GM18907 (cell line): ENCODE data around the gene ZAR1.

ENCODE experiments used
- ATAC-seq: cut with Tn5 transposase; IDR thresholded peaks from one replicate; pipeline ENCODE4 v1.9.1; 2021; ENCODE audit warnings: mild to moderate bottlenecking, moderate library complexity; ENCODE audit not compliant: unreplicated experiment

Gene ZAR1

DNA sequence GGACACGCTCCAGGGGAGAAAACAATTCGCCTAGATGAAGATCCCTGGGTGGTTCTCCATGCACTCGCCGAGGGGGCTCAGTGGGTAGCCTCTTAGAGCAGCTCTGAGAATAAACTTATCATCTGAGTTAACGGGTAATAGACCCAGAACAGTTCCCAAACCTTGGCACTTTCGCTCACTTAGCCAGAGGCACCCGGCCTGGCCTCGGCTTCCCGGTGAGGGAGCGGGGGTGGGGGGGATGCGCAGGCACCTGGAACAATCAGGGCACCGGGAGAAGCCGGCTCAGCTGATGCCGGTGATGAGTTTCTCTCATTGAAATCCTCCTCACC lies 405 bp upstream of the ZAR1 start:
- ATAC-seq, result no peak

- ATAC-seq, result no peak
Observed at GRCh38 chr4:48490680-48491513, 845 bp downstream of the ZAR1 start.

DNA sequence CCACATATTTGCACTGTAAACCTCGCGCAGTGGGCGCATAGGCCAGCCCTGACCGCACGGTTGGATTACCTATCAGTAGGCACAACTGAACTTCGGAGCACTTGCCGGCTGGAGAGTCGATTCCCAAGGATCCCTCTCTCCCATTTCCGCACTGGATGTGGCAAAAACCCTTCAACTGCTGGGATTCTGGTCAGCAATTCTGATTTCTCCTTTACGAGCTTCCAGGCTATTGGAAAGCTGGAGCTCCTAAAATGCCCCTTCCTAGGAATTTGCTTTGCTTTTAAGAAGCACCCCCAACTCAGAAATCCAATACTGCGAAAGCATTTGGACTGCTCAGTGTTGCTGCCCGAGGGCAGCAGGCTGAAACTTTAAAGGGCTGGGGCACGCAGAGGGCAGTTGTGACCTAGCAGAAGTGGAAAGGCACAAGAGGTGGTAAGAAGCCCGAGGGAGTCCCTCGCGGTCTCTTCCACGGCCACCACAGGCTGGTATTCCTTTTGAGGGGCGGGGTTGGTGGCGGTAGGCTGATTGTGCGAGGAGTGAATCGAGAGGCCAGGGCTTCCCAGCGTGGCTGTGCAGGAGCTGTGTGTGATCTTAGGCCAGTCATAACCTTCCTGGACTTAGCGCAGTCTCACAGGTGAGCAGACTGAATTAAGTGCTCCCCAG lies 1.6 kb downstream of the ZAR1 start:
- no peak for ATAC-seq

GRCh38 chr4:48493452-48494100 lies 3.5 kb downstream of the ZAR1 start:
- no peak for ATAC-seq

- no peak for ATAC-seq
Observed at GRCh38 chr4:48495941-48496340, 5.9 kb downstream of the ZAR1 start.

- ATAC-seq, result no peak
Observed at GRCh38 chr4:48498895-48499294, 8.8 kb downstream of the ZAR1 start.

DNA sequence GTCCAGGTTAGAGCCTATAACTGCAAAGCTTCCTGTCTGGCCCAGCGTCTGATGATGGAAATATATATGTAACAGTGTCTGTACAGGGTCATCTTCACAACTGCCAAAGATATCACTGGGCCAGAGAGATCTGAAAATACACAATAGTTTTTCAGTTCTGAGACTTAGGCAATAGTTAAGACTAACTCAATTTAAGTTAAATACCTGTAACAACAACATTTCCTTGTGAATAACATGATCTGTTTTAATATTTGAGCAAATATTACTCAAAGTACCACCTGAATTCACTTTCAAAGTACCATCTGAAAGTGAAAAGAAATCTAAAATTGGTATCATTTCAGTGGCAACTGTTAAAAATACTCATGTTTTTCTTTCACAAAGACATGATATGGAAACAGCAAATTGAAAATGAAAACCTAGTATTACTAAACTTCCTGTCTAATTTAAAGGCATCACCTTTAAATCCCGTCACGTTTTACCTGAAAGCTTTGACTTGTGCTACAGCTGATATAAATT lies 9.6 kb downstream of the ZAR1 start:
- ATAC-seq, result peak; percentile 80

DNA sequence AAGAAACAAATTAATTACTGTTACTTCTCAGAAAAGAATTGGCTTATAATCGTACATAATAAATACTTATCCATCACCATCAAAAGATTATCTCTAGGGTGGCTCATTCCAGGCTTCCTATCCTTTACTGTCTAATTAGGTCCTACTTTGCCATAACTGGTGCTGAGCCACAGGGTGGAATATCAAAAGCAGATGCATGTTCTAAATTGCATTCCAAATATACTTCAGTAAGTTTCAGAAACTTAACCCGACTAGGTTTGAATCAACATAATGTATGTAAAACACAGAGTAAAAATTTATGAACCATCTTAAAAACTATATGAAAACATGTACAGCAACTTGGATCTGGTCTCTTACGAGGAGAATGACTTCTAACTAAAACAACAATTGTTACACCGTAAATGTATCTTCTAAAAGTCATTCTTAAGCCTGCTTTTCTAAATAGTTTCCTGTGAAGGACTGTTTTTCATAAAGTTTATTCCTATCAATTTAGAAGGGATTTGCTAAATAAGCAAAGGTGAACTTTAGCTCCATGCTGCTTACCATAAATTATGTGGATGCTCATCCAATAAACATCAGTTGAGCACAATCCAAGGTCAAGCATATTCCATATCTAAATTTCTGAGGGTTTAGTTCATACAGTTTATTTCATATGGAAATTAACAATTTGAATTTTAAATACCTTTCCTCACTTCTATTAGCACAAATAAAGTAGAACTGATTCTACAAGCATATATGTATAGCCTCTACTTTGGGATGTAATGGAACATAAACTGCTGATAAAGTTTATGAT lies 13.4 kb downstream of the ZAR1 start:
- no peak for ATAC-seq

DNA sequence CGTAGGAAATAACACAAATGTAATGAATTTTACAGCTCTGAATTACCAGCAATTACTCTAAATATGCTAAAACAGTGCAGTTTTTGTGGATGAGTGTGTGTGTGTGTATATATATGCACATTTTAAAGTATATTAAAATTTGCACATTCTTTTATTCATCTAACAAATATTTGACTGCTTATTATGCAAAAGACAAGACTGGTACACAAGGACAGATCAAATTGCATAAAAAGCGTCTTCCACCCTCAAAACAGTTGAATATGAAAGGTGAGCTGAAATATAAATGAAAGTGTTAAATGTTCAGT lies 13.9 kb downstream of the ZAR1 start:
- no peak for ATAC-seq

DNA sequence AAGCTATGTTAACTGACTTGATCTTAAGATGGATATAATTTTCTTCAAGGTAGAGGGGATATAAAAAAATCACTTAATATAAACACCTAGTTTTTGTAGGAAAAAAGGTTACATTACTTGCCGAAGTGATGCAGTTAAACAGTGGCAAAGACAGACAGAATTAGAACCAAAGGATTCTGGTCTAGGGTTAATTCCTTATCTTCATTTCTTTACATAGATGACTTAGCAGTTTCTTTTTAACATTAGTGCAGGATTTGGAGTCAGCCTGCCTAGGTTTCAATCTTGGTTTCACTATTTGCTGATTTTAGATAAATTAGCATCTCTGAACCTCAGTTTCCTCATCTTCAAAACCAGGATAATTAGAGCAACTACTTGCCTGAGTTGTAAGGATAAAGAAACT lies 14.3 kb downstream of the ZAR1 start:
- no peak for ATAC-seq

DNA sequence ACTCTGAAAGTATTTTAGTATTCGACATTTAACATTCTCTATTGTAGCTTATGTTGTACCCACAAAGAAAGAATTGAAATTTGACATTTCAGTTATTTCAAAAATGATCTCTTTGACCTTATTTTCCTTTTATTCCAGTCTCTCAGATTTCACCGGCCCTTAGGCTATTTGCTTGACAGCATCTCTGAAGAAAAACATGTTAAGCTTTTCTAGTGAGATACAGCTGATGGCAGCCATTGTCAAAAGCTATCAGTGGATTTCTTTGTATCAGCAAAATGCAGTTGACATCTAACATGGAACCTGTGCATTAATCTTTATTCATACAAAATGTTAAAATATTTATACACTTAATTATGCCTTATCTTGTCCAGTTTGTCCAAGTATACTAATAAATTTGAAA lies 16.7 kb downstream of the ZAR1 start:
- no peak for ATAC-seq

DNA sequence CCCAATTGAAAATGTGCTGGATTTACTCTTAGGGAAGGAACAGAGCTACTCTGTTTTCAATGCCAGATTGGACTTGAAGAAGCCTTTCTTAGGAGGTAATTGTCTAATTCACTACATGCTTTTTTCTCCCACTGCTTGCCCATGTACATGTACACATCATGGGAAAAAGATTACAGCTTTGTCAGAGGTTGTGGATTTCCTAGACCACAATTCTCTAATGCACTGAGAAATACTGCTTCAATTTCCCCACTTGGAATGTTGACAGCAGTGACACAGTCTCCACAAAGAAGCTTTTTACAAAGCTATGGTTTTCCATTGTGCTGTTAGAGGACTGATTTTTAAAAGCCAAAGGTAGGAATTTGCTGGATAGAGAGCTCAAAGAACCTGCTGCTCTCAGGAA lies 19.5 kb downstream of the ZAR1 start:
- no peak for ATAC-seq

DNA sequence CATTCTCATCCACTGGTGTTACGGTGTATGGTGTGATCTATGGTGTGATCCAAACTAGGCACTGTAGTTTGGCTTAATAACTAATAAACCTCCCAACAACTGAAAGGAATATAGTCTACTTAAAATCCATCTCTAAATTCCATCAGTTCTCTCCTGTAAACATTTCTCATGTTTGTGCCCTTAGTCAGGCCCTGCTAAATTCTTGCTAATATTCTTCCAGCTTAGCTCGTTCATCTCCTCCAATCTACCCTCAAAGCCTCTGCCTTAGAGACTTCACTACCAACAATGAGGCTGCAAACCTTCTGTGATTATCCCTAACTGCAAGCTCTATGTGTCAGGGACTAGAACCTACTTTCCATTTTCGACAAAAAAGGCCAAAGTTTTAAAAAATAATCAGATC lies 28.1 kb downstream of the ZAR1 start:
- ATAC-seq, result no peak

DNA sequence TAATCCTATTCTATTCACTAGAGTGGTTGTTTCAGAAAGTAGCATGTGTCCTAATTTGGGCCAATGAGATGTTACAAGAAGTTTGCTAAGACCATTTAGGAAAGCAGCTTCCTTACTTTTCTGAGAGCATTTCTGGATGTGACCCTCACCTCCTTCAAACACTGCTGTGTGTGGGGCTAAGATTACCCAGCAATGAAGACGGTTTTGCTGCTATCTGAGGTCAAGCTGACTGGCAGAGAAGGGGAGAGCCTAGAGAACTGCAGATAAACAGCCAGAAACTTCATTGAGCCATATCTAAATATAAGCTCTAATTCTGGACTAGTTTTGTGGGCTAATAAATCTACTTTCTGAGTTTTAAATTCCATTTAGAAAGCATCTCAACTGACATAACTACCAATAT lies 36.4 kb downstream of the ZAR1 start:
- ATAC-seq, result no peak

- no peak for ATAC-seq
Observed at GRCh38 chr4:48538358-48538757, 48.3 kb downstream of the ZAR1 start.

DNA sequence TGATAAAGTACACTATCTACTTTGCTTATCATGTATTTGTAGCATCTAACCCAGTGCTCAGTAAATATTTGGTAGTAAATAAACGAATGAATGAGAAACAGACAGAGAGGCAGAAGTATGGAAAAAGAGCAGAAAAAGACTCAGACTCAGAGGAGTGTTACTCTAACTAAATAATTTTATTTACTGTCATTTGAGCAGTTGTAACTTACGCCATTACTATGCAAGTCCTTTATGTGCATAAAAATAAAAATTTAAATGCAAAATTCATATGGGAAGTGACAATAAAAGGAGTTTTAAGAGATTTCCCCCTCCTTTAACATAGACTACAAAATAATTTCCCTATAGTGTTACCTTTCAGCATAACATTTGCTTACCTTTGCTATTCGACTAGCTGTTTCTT lies 49.5 kb downstream of the ZAR1 start:
- no peak for ATAC-seq

DNA sequence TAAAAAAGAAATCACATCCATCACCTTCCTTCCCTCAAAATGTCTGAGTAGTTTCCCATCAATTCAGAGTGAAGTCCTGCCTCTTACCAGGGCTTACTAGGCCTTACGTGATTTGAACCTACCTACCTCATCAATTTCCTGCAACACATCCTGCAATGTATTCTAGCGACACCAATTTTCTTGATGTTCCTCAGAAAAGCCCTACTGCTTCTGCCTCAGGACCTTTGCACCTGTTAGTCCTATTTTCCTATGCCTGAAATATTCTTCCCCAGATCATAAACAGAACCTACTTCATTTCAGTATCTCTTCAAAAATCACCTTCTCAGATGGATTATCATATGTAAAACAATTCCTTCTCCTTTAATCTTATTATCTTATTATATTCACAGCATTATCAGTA lies 52.8 kb downstream of the ZAR1 start:
- ATAC-seq, result no peak

- ATAC-seq, result no peak
Observed at GRCh38 chr4:48543796-48544195, 53.7 kb downstream of the ZAR1 start.
